ENCODE measurements around the gene CAMKMT. TPM values are rescaled to one million over a fixed set of nuclear protein-coding genes. Genes with fewer than 3 reads are reported as not detected.

The CAMKMT gene
- polyA plus RNA-seq, 3 donors: 4.2 to 5.2 (median 4.4) TPM

- WGBS, 3 donors: 85 to 93% (median 92%) methylated on average over 7 of the region's 7 CpGs
- no peak overlapping the region for H3K27ac ChIP-seq (ENCODE audit: low read depth, low read length)
These were observed 424.5 kb downstream of the CAMKMT start for GRCh38 chr2:44786045-44786816.

- no peak overlapping the region for H3K27ac ChIP-seq (ENCODE audit: low read depth, low read length)
- 90 to 93% (median 91%) methylated on average over 5 of the region's 5 CpGs for WGBS, 3 donors
These were observed 425.1 kb downstream of the CAMKMT start for GRCh38 chr2:44786817-44787214.

DNA sequence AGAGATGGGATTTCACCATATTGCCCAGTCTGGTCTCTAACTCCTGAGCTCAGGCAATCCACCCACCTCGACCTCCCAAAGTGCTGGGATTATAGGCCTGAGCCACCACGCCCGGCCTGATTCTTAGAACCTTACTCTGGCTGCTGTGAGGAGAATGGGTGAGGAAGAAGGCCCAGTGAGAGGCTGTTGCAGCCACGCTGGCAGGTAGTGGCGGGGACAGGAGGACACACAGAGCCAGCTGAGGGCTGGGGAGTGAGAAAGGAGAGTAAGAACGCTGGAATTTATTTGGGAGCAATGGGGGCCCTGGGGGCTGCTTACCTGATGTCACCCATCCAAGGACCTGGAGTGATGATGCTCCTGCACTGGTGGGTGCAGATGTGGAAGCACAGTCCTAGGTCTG is 425.9 kb downstream of the CAMKMT start:
- 80 to 92% (median 86%) methylated on average over 6 of the region's 6 CpGs for WGBS, 3 donors
- H3K27ac ChIP-seq (ENCODE audit: low read depth, low read length): no peak overlapping the region

GRCh38 chr2:44789446-44789845 is 427.7 kb downstream of the CAMKMT start:
- 43 to 61% (median 46%) methylated on average over 5 of the region's 5 CpGs for WGBS, 3 donors
- H3K27ac ChIP-seq (ENCODE audit: low read depth, low read length): no peak overlapping the region

- no peak overlapping the region for H3K27ac ChIP-seq (ENCODE audit: low read depth, low read length)
- WGBS, 3 donors: 64 to 66% (median 66%) methylated on average over 7 of the region's 7 CpGs
These were observed 428.4 kb downstream of the CAMKMT start for GRCh38 chr2:44789971-44790721.

GRCh38 chr2:44793322-44793870 is 431.6 kb downstream of the CAMKMT start:
- H3K27ac ChIP-seq (ENCODE audit: low read depth, low read length): no peak overlapping the region

DNA sequence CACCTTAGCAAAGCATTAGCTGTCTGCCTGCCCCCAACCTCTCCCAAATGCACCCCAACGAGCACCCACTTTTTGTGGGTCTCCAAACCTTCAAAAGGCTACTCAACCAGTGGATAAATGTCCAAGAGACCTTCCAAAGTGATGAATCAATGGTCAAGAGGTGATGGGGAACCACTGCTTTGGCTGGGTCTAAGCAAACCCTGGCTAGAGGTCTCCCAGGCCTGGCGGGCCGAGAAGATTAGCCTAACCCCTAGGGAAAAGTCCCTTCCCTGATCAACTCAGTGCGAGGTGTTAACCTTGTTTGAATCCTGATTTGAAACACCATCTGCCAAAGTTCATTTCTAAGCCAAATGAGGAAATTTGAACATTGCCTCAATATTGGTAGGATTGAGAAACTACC is 435.0 kb downstream of the CAMKMT start:
- no peak overlapping the region for H3K27ac ChIP-seq (ENCODE audit: low read depth, low read length)

GRCh38 chr2:44798139-44798659 is 436.5 kb downstream of the CAMKMT start:
- no peak overlapping the region for H3K27ac ChIP-seq (ENCODE audit: low read depth, low read length)
- WGBS, 3 donors: 69 to 78% (median 72%) methylated on average over 6 of the region's 6 CpGs

More for the DNA sequence above, 435.0 kb downstream of the CAMKMT start:
- 52 to 71% (median 70%) methylated on average over 4 of the region's 4 CpGs for WGBS, 3 donors

DNA sequence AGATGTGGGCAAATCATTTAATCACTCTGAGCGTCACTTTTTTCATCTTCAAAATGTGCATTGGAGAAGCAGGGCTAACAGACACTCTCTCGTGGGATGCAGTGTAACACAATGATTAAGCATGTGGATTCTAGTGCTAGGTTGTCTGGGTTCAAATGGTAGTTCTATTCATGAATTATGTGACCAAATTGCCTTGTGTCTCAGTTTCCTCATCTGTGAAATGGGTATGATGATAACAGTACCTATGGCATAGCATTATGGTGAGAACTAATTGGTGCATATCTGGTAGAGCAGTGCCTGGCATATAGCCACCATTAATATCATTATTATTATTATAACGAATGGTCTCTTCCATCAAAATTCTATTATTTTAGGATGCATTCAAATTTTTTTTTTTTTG is 437.4 kb downstream of the CAMKMT start:
- 86 to 90% (median 87%) methylated on average over 3 of the region's 3 CpGs for WGBS, 3 donors
- H3K27ac ChIP-seq (ENCODE audit: low read depth, low read length): no peak overlapping the region

DNA sequence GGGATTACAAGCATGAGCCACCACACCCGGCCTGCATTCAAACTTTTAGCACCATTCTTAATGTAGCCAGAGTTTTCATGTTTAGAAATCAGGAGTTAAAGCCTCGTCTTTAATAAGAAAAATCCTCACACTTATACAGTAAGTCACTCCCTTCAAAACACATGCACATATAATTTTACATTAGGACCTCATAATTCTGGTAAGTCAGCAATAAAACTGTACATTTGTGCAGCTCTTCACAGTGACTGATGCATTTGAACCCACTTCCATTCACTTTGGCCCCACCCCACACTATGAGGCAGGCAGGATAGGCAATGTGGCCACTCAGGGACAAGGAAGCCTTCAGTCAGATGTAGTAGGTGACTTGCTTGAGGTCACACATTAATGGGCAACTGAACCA is 438.0 kb downstream of the CAMKMT start:
- 76 to 81% (median 81%) methylated on average over 2 of the region's 2 CpGs for WGBS, 3 donors
- H3K27ac ChIP-seq (ENCODE audit: low read depth, low read length): no peak overlapping the region

- WGBS, 3 donors: 16 to 27% (median 19%) methylated on average over 23 of the region's 23 CpGs
- no peak overlapping the region for H3K27ac ChIP-seq (ENCODE audit: low read depth, low read length)
These were observed 439.6 kb downstream of the CAMKMT start for GRCh38 chr2:44801289-44801840.

DNA sequence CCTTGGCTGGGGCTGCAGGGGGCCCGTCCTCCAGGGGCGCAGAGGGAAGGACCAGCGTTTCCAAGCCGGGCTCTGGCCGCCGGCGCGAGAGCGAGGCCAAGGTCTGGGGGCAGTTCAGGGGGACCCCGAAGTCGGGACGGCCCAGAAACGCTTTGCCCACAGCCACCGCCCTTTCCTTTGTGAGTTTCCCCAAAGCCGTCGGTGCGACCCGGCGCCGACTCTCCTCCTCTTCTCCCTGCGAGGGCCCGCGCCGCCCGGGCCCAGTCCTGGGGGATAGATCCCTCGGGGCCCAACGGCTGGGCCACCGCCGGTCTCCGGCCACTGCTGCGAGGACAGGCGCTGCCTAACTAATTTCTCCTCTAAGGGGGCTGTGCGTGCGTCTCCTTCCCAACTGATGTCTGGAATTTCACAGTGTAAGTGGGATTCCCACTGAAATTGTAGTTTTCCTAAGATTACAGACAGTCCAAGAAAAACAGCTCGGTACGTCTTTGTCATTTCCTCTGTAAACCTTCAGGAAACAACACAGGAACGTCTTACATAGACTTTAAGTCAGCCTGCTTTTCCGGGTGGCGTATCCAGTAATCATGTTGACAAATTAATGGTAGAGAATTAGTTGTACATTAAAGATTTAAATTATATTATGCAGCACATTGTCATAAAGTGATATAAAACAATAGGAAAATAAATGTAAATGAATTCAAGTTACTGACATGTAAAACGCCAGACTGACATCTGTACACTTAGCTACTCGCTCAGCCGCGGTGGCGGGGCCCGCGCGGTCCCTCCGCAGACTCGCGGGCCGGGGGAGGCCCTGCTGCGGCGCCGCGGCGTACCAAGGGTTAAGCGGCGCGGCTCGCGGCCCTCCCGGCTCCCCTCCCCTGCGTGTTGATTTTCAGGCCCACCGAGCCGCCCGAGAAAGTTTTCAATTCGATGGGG is 440.4 kb downstream of the CAMKMT start:
- 5 to 11% (median 6%) methylated on average over 42 to 67 of the region's 67 CpGs for WGBS, 3 donors
- H3K27ac ChIP-seq (ENCODE audit: low read depth, low read length): no peak overlapping the region

DNA sequence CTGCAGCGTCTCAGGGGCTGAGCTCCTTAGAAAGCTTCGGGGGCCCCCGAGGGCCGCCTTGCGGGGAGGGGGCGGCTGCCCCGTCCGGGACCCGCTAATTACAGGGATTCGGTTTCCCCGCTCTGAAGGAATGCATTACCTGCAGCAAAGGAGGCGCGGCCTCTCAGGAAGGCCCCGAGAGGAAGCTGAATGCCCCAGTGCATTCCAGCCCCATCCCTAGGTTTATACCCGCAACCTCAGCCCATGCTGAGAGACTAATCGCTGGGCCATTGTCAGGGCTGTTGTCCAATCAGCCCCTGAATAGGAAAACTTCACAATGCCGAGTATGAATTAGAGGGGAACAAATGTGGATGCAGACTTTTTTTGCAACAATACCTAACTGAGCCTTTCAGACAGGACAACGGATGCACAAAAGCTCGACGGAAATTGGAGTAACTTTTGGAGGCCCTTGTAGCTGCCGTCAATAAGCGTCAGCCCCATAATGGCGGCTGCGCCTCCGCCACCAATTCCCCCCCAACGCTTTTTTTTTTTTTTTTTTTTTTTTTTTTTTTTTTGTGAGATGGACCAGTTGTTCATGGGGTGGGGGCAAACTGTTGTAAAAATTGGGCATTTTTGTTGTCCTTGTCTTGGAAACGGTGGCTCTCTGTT is 441.2 kb downstream of the CAMKMT start:
- WGBS, 3 donors: 11 to 14% (median 14%) methylated on average over 26 to 27 of the region's 27 CpGs
- H3K27ac ChIP-seq (ENCODE audit: low read depth, low read length): no peak overlapping the region

GRCh38 chr2:44804406-44805265 is 442.9 kb downstream of the CAMKMT start:
- H3K27ac ChIP-seq (ENCODE audit: low read depth, low read length): no peak overlapping the region
- WGBS, 3 donors: 32 to 37% (median 33%) methylated on average over 12 of the region's 12 CpGs

- 8 to 12% (median 10%) methylated on average over 14 to 16 of the region's 16 CpGs for WGBS, 3 donors
- no peak overlapping the region for H3K27ac ChIP-seq (ENCODE audit: low read depth, low read length)
These were observed 443.9 kb downstream of the CAMKMT start for GRCh38 chr2:44805401-44806235.
